ENCODE data around the gene SLC10A6.

Gene SLC10A6

GRCh38 chr4:86775061-86775460, 74.1 kb downstream of the SLC10A6 start:
- no peak for TF ChIP-seq CTCF (IDR thresholded peaks at IDR 0.05; ENCODE audit: insufficient read depth, low read length, poor library complexity, severe bottlenecking)
- no peak for DNase-seq (ENCODE audit: extremely low read depth, insufficient read length)
- H3K4me3 ChIP-seq (replicated peaks; ENCODE audit: low read depth, low read length) = no peak overlapping the region
- H3K36me3 ChIP-seq (ENCODE audit: control insufficient read depth, insufficient read depth, low read length) = no peaks in the 10 kb centered on the region
- no peaks in the 10 kb centered on the region for H3K27me3 ChIP-seq (replicated peaks; ENCODE audit: control insufficient read depth, insufficient read depth, low read length)

Measured in GM06990 (cell line).